SH-SY5Y (cell line): ENCODE results near the gene DPP6.

Experiments used
- GATA2 ChIP-seq: IDR thresholded peaks from 2 replicates; pipeline ENCODE4 v1.6.1; 2011; ENCODE audit warnings: mild to moderate bottlenecking, low read depth, low read length
- GATA3 ChIP-seq: IDR thresholded peaks from 2 replicates; pipeline ENCODE4 v1.6.1; 2011; ENCODE audit warnings: low read depth, mild to moderate bottlenecking, low read length, moderate library complexity

DNA sequence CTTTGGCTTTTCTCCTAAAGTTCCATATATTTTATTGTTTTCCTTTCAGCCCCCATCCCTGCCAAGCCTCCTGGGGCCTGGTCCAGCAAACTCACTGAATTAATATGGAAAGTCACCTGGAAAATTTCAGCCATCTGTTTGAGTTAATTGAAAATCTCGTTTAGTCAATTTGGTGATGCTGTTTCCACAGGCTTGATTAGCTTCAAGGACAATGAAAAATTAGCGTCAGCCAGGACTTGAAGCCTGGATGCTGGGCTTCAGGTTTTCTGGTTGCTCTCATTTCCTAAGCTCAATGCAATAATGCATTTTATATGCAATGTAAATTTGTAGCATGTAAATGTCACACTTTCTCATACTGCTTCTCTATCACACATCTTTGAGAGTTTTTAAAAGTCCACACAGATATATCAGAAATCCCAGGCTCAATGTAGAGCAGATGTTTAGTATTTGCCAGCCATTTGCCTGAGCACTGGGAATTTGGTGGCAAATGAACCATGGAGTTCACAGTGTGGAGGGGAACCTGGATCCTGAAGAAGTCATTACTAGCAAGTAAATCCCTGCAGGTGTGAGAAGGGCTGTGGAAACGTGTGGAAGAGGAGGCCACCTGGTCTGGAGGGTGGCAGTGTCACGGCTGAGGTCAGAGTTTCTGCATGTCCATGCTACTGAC is 722.2 kb downstream of the DPP6 start:
- TF ChIP-seq GATA2 (peak; percentile 58), GATA3 (no peak)
